MCF 10A (cell line): ENCODE results near the gene FGF7. TPM values are rescaled to one million over a fixed set of nuclear protein-coding genes. Genes with fewer than 3 reads are reported as not detected.
A peak's percentile ranks its signal among the peaks of the same experiment; 100 is the strongest.
"Not testable (repeated sequence)": the region's sequence is repeated elsewhere in the genome, so short reads cannot be mapped to it uniquely, and the experiment has no call there.

Experiments
- BruUV-seq: library from RNA; stranded (reverse); fragments of 400-500 nt; replicated peaks from 2 replicates; lab custom pipeline; 2021; lab: Mats Ljungman, UMichigan
- CTCF ChIA-PET: fragments of 300-600 bp; sonication (Branson Sonifier 250); formaldehyde crosslinking; extraction: SDS; loops from one replicate; lab custom pipeline; 2021; ENCODE audit warnings: antibody characterized with exemption, inconsistent platforms; lab: Yijun Ruan, JAX
- POLR2A ChIA-PET: fragments of 300-600, 350-650 bp; sonication (Branson Sonifier 250); formaldehyde crosslinking; extraction: SDS; loops from one replicate; lab custom pipeline; 2020; ENCODE audit warnings: antibody characterized with exemption, inconsistent platforms; lab: Yijun Ruan, JAX
- DNase-seq: peaks from one replicate; pipeline ENCODE4 v3.0.0-alpha.2; 2018; ENCODE audit not compliant: unreplicated experiment
- H3K27ac Mint-ChIP-seq: one replicate; pipeline ENCODE4 v1.8.0; 2022; ENCODE audit warnings: mild to moderate bottlenecking, low read depth, mixed read lengths; ENCODE audit not compliant: unreplicated experiment
- H3K27me3 Mint-ChIP-seq: one replicate; pipeline ENCODE4 v1.8.0; 2022; ENCODE audit warnings: mixed read lengths; ENCODE audit not compliant: insufficient read depth, unreplicated experiment
- H3K36me3 Mint-ChIP-seq: one replicate; pipeline ENCODE4 v1.8.0; 2022; ENCODE audit warnings: mild to moderate bottlenecking, moderate library complexity, mixed read lengths; ENCODE audit not compliant: insufficient read depth, unreplicated experiment
- H3K4me1 Mint-ChIP-seq: one replicate; pipeline ENCODE4 v1.8.0; 2022; ENCODE audit warnings: mixed read lengths; ENCODE audit not compliant: insufficient read depth, unreplicated experiment
- H3K4me3 Mint-ChIP-seq: one replicate; pipeline ENCODE4 v1.8.0; 2022; ENCODE audit warnings: mild to moderate bottlenecking, moderate library complexity, mixed read lengths; ENCODE audit not compliant: unreplicated experiment
- H3K9me3 Mint-ChIP-seq: one replicate; pipeline ENCODE4 v1.8.0; 2022; ENCODE audit warnings: mixed read lengths; ENCODE audit not compliant: unreplicated experiment
- CTCF ChIP-seq: fragments of 200-600 bp; IDR thresholded peaks from one replicate; pipeline ENCODE4 v1.8.0; 2022; ENCODE audit warnings: antibody characterized with exemption, mild to moderate bottlenecking; ENCODE audit not compliant: unreplicated experiment
- intact Hi-C: fragments of 100-400 bp; cut with micrococcal nuclease; formaldehyde crosslinking; loops from 2 replicates; pipeline ENCODE4 v1.14.1; 2022
- total RNA-seq: library from RNA; stranded (reverse); gene quantifications from 2 replicates; pipeline ENCODE4 v1.2.3, GENCODE V29; 2022

FGF7 gene
- total RNA-seq, 1 experiment from 2014 or later = 0.21 TPM

- H3K9me3 Mint-ChIP-seq = no peaks in the 10 kb centered on the region
- no peak overlapping the region for H3K27ac Mint-ChIP-seq
- intact Hi-C loops = no loop called here
- TF ChIP-seq CTCF = no peak
- no peaks in the 10 kb centered on the region for H3K27me3 Mint-ChIP-seq
- CTCF ChIA-PET = interaction anchor here (0.6 to 1.2 kb wide), 4 partner anchors 20 to 580 kb away, joined by 3 read pairs; no protein-coding TSS in a partner anchor
- no peaks in the 10 kb centered on the region for H3K36me3 Mint-ChIP-seq
- H3K4me1 Mint-ChIP-seq = peaks cover 11% of the 10 kb centered on the region
- no TSS peak for BruUV-seq
- DNase-seq = no peak
- POLR2A ChIA-PET = no interaction called here
- H3K4me3 Mint-ChIP-seq = no peak overlapping the region
Observed at GRCh38 chr15:49471733-49472132, 48.7 kb downstream of the FGF7 start.

- intact Hi-C loops = no loop called here
- Mint-ChIP-seq H3K36me3 (no peaks in the 10 kb centered on the region), H3K4me3 (no peak overlapping the region), H3K27ac (no peak overlapping the region), H3K27me3 (no peaks in the 10 kb centered on the region), H3K9me3 (no peaks in the 10 kb centered on the region), H3K4me1 (peaks cover 5% of the 10 kb centered on the region)
- ChIA-PET CTCF (interaction anchor here (1.0 to 1.2 kb wide), 2 partner anchors 237 to 579 kb away, joined by 3 read pairs; no protein-coding TSS in a partner anchor), POLR2A (interaction anchor here (0.7 kb wide), 1 partner anchor 548 kb away, joined by 4 read pairs; no protein-coding TSS in a partner anchor)
- TF ChIP-seq CTCF = no peak
- no TSS peak for BruUV-seq
- no peak for DNase-seq
Observed at GRCh38 chr15:49472338-49472737, 49.3 kb downstream of the FGF7 start.

GRCh38 chr15:49473031-49473430 is 50.0 kb downstream of the FGF7 start:
- Mint-ChIP-seq H3K4me3 (no peak overlapping the region), H3K4me1 (peaks cover 4% of the 10 kb centered on the region), H3K27ac (no peak overlapping the region), H3K36me3 (no peaks in the 10 kb centered on the region), H3K9me3 (no peaks in the 10 kb centered on the region), H3K27me3 (no peaks in the 10 kb centered on the region)
- ChIA-PET CTCF (no interaction called here), POLR2A (no interaction called here)
- no TSS peak for BruUV-seq
- intact Hi-C loops = no loop called here
- TF ChIP-seq CTCF = no peak
- no peak for DNase-seq

DNA sequence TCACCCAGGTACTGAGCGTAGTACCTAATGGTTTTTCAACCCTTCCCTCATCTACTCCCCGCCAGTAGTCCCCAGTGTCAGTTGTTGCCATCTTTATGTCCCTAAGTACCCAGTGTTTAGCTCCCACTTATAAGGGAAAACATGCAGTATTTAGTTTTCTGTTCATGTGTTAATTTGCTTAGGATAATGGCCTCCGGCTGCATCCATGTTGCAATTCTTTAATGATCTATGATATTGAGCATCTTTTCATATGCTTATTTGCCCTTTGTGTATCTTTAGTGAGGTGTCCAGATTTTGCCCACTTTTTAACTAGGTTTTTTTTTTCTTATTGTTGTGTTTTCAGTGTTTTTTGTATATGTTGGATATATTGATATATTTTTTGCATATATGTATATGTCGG is 55.0 kb downstream of the FGF7 start:
- H3K9me3 Mint-ChIP-seq, CTCF ChIA-PET, DNase-seq, intact Hi-C loops, POLR2A ChIA-PET, BruUV-seq, H3K4me3 Mint-ChIP-seq, H3K36me3 Mint-ChIP-seq, H3K27me3 Mint-ChIP-seq, H3K4me1 Mint-ChIP-seq, H3K27ac Mint-ChIP-seq: not testable (repeated sequence)

GRCh38 chr15:49478982-49479381 is 55.9 kb downstream of the FGF7 start:
- CTCF ChIA-PET, H3K4me3 Mint-ChIP-seq, H3K27ac Mint-ChIP-seq, DNase-seq, H3K9me3 Mint-ChIP-seq, intact Hi-C loops, H3K36me3 Mint-ChIP-seq, H3K27me3 Mint-ChIP-seq, BruUV-seq, H3K4me1 Mint-ChIP-seq: not testable (repeated sequence)
- POLR2A ChIA-PET = interaction anchor here (0.6 kb wide), 1 partner anchor 147 kb away, joined by 3 read pairs; no protein-coding TSS in a partner anchor

- BruUV-seq, POLR2A ChIA-PET, H3K27me3 Mint-ChIP-seq, H3K9me3 Mint-ChIP-seq, CTCF ChIA-PET, H3K36me3 Mint-ChIP-seq, intact Hi-C loops, H3K4me1 Mint-ChIP-seq, H3K4me3 Mint-ChIP-seq, H3K27ac Mint-ChIP-seq: not testable (repeated sequence)
- peak; percentile 65 for DNase-seq
Observed at GRCh38 chr15:49485401-49485800, 62.4 kb downstream of the FGF7 start.
